ENCODE results near the gene CFDP1.

DNA sequence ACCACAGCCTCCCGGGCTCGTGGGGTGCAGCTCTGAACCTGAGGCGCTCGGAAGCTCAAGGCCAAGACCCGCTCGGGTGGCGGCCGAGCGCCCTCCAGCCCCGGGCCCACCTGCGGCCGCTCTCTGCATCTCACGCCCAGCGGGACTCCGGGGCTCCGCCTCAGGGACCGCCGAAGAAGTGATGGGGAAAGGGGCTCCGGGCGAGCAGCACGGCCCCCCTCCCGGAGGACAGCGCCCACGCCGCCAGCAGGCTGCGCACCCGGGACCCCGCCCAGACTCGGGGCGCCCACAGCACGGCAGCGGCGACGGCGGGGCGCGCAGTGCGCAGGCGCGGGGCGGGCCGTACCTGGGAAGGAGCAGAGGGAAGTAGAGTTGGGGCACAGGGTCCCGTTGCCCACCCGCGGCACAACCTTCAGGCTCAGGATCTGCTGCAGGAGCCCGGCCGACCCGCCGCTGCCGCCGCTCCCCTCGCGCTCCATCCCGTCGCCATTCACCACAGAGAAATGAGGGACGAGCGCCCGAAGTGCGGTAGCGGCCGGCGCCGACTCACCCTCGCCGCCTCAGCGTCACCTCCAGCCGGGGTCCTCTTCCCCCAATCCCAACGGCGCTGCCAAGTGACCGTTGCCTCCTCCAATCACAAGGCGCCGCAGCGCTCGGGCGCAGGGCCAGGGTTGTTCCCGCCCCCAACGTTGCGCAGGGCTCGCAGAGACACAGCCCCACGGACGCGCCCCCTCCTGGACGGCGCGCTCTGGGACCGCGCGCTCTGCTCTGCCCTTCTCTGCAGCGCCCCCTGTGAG, 31.0 kb upstream of the CFDP1 start, which contains the start of gene TMEM170A:
- TF ChIP-seq, protein P1, sequence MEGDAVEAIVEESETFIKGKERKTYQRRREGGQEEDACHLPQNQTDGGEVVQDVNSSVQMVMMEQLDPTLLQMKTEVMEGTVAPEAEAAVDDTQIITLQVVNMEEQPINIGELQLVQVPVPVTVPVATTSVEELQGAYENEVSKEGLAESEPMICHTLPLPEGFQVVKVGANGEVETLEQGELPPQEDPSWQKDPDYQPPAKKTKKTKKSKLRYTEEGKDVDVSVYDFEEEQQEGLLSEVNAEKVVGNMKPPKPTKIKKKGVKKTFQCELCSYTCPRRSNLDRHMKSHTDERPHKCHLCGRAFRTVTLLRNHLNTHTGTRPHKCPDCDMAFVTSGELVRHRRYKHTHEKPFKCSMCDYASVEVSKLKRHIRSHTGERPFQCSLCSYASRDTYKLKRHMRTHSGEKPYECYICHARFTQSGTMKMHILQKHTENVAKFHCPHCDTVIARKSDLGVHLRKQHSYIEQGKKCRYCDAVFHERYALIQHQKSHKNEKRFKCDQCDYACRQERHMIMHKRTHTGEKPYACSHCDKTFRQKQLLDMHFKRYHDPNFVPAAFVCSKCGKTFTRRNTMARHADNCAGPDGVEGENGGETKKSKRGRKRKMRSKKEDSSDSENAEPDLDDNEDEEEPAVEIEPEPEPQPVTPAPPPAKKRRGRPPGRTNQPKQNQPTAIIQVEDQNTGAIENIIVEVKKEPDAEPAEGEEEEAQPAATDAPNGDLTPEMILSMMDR (IDR thresholded peaks at IDR 0.05; ENCODE audit: low read depth, low read length, poor library complexity, severe bottlenecking), result peak; percentile 100
- no peak for TF ChIP-seq EZH2phosphoT487 (IDR thresholded peaks at IDR 0.05; ENCODE audit: borderline replicate concordance, low read length)

Data from DOHH2 (cell line).